Ovary (tissue), 9 donors: ENCODE measurements around the gene NEUROG1. TPM values are rescaled to one million over a fixed set of nuclear protein-coding genes. Genes with fewer than 3 reads are reported as not detected.

Source experiments
- DNase-seq, 5 donors: peaks; one replicate each; pipeline ENCODE4 v3.0.0-alpha.2; 2019 to 2020
- H3K27ac ChIP-seq, 2 donors: fragments of 200-600 bp; one replicate each; pipeline versions ENCODE4 v1.5.1 to v1.8.0; 2019 to 2022
- H3K27me3 ChIP-seq: fragments of 200-600 bp; one replicate; pipeline ENCODE4 v1.8.0; 2022
- H3K36me3 ChIP-seq: fragments of 200-600 bp; sonication (generic); one replicate; pipeline ENCODE4 v1.5.1; 2019
- H3K4me1 ChIP-seq: one replicate; pipeline ENCODE4 v1.8.1; 2013; ENCODE audit warnings: mild to moderate bottlenecking, moderate library complexity; ENCODE audit not compliant: insufficient read depth
- H3K4me3 ChIP-seq: fragments of 200-600 bp; sonication (generic); one replicate; pipeline ENCODE4 v1.5.1; 2017
- H3K9me3 ChIP-seq, 2 donors: fragments of 200-600 bp in 1 of 2; sonication (generic) in 1 of 2; one replicate each; pipeline versions ENCODE4 v1.5.1 to v1.8.1; 2013 to 2019; ENCODE audit warnings: mild to moderate bottlenecking in 1 of 2, moderate library complexity in 1 of 2
- CTCF ChIP-seq, 3 donors: fragments of 450-650 bp in 2 of 3; fragments of 200-600 bp in 1 of 3; IDR thresholded peaks; one replicate each; pipeline versions ENCODE4 v1.5.1 to v1.8.0; 2016 to 2022; ENCODE audit warnings: antibody characterized with exemption in 3 of 3, mild to moderate bottlenecking in 1 of 3
- EP300 ChIP-seq: sonication (generic); formaldehyde crosslinking; IDR thresholded peaks from one replicate; pipeline ENCODE4 v1.6.1; 2017; ENCODE audit warnings: antibody characterized with exemption
- POLR2A ChIP-seq: fragments of 450-650 bp; IDR thresholded peaks from one replicate; pipeline ENCODE4 v1.6.1; 2017; ENCODE audit warnings: antibody characterized with exemption, mild to moderate bottlenecking, moderate library complexity
- WGBS, 3 donors: extraction: QIAGEN DNeasy Blood & Tissue Kit in 1 of 3; methylation state at CpG; one replicate each; pipeline versions ENCODE4 v1.1.5 to v1.1.7; 2013 to 2017; 5-methylcytosine and 5-hydroxymethylcytosine counted together
- intact Hi-C, 4 donors: fragments of 100-400 bp; cut with DNase I; formaldehyde crosslinking; loops; one replicate each; pipeline versions ENCODE4 v1.11.0 to v1.15.1; 2022 to 2023
- polyA plus RNA-seq, 2 donors: library from polyadenylated mRNA; stranded (reverse); fragments of 200-250 nt in 1 of 2; fragments of 350-450 nt in 1 of 2; fragmentation: Illumina TruSeq in 1 of 2; extraction: RNeasy Lipid Tissue Mini Kit (QIAGEN cat#74804) in 1 of 2; gene quantifications; one replicate each; pipeline ENCODE4 v1.2.3, GENCODE V29; 2013 to 2014
- total RNA-seq, 7 donors: library from RNA; depleted of rRNA in 2 of 7; stranded (reverse); fragments of >200 nt in 2 of 7; fragmentation: NEBNext Ultra II Directional in 3 of 7; extraction: Animal tissue kit (Norgen Biotek cat#: 25700) in 3 of 7; gene quantifications; one replicate each; pipeline versions ENCODE4 v1.1.0 to v1.2.4, GENCODE V29; 2016 to 2023
- donor health status: DM: no; HTN: no; CAD: no; lungs with moderate emphysema.
- donor health status: DM: no; HTN: no; CAD: no.
- donor health status: Bipolar disorder and iron deficiency.
- donor health status: DM: yes; HTN: yes; CAD: no.
- donor health status: DM: no; HTN: no; CAD: no.
- donor health status: DM: yes; HTN: yes; CAD: no.

The NEUROG1 gene
- total and polyA plus RNA-seq, 9 donors: 0.06 TPM; not detected in 8

GRCh38 chr5:135484674-135485086, 51.1 kb downstream of the NEUROG1 start:
- no peaks in the 10 kb centered on the region for H3K36me3 ChIP-seq
- no peaks in the 10 kb centered on the region for H3K4me1 ChIP-seq
- DNase-seq: no peak
- intact Hi-C loops: no loop called here
- H3K27ac ChIP-seq: no peak overlapping the region
- TF ChIP-seq CTCF (IDR thresholded peaks at IDR 0.05): no peak
- TF ChIP-seq POLR2A: no peak
- TF ChIP-seq EP300: no peak
- H3K27me3 ChIP-seq: no peaks in the 10 kb centered on the region
- WGBS, 3 donors: 72 to 80% (median 73%) methylated on average over 5 of the region's 5 CpGs
- no peak overlapping the region for H3K4me3 ChIP-seq
- no peaks in the 10 kb centered on the region for H3K9me3 ChIP-seq

Other genes with a start within 250 kb of the NEUROG1 start
- gene MACROH2A1, start 136.7 kb downstream of the NEUROG1 start, total RNA-seq: 100 to 1,000 TPM in 4 of 7 donors, 10 to 100 TPM in 3; 81.3 to 157 (median 102) TPM
- gene MACROH2A1, start 136.7 kb downstream of the NEUROG1 start, polyA plus RNA-seq: 100 to 1,000 TPM in 1 of 2 donors, 10 to 100 TPM in 1; 71.7 to 139 TPM
- under 1 TPM in 1 of 7 donors, not detected in 6; 0.08 TPM for gene DCANP1, start 88.6 kb downstream of the NEUROG1 start, total RNA-seq
- gene DCANP1, start 88.6 kb downstream of the NEUROG1 start, polyA plus RNA-seq: not detected
- under 1 TPM in 2 of 7 donors, not detected in 5; 0.05 to 0.08 TPM for gene TIFAB, start 83.6 kb downstream of the NEUROG1 start, total RNA-seq
- under 1 TPM in 1 of 2 donors, not detected in 1; 0.33 TPM for gene TIFAB, start 83.6 kb downstream of the NEUROG1 start, polyA plus RNA-seq
- gene CXCL14, start 43.0 kb upstream of the NEUROG1 start, total RNA-seq: 1 to 10 TPM in 6 of 7 donors, under 1 TPM in 1; 0.58 to 5.4 (median 2.8) TPM
- 10 to 100 TPM in 1 of 2 donors, under 1 TPM in 1; 0.10 to 23.3 TPM for gene CXCL14, start 43.0 kb upstream of the NEUROG1 start, polyA plus RNA-seq